Kidney epithelial cell (primary cell): Measurements from ENCODE around the gene TRAF1. TPM values are rescaled to one million over a fixed set of nuclear protein-coding genes. Genes with fewer than 3 reads are reported as not detected.

Source experiments
- DNase-seq: peaks from one replicate; pipeline ENCODE4 v3.0.0-alpha.2; 2010; ENCODE audit warnings: low read depth
- H3K27me3 ChIP-seq: 2 replicates; pipeline ENCODE4 v1.6.0; 2011; ENCODE audit warnings: low read length; ENCODE audit not compliant: control insufficient read depth, insufficient read depth
- H3K36me3 ChIP-seq: 2 replicates; pipeline ENCODE4 v1.5.1; 2011; ENCODE audit warnings: low read length; ENCODE audit not compliant: control insufficient read depth, insufficient read depth
- H3K4me3 ChIP-seq: 2 replicates; pipeline ENCODE4 v1.5.1; 2011; ENCODE audit warnings: low read depth, mild to moderate bottlenecking, control low read depth, low read length
- total RNA-seq: library from RNA; depleted of rRNA; stranded (reverse); fragments of >200 nt; gene quantifications from 2 replicates; pipeline ENCODE4 v1.2.3, GENCODE V29; 2015
- TF ChIP-seq, protein P1 (sequence below): IDR thresholded peaks from 2 replicates; pipeline ENCODE4 v1.5.1; 2011; ENCODE audit warnings: mild to moderate bottlenecking, moderate library complexity, low read length, control low read depth, inconsistent platforms; ENCODE audit not compliant: insufficient read depth, poor library complexity, severe bottlenecking

The TRAF1 gene
- total RNA-seq, 1 donor from 2014 or later = 7.5 TPM

DNA sequence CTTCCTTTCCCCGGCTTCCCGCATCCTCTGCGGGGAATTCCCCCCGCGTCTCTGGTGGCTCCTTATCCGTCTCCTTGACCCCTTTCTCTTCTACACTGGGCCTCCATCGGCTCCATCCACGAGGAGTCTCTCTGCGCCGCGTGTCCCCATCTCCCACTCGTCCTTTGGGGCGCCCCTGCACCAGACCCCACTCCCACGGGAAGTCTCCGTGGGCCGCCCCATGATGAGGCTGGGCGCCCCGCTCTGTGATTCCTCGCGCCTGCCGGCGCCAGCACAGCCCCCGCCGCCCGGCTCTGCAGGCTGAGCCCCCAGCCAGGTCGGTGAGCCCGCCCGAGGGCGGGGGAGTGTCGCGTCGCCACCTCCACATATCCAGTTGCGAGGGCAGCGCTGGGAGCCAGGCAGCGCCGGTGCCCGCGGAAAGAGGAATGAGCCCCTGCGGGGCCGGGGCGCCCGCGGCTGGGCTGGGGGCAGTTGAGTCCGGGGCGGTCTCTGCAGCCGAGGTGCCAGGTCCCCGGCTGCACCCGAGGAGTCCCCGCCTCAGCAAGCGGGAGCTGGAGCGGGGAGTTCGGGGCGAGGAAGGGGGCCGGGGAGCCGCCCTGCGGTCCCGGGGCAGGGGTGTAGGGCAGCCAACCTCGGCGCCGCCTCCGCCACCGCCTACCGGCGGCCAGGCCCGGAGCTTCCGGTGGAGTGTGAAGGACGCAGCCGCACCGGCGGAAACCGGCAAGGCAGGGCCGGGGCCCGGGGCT, 2.1 kb upstream of the TRAF1 start:
- Histone ChIP-seq H3K36me3 (no peaks in the 10 kb centered on the region), H3K27me3 (no peaks in the 10 kb centered on the region), H3K4me3 (peak overlapping the region; percentile 45)
- DNase-seq = no peak
- TF ChIP-seq, protein P1, sequence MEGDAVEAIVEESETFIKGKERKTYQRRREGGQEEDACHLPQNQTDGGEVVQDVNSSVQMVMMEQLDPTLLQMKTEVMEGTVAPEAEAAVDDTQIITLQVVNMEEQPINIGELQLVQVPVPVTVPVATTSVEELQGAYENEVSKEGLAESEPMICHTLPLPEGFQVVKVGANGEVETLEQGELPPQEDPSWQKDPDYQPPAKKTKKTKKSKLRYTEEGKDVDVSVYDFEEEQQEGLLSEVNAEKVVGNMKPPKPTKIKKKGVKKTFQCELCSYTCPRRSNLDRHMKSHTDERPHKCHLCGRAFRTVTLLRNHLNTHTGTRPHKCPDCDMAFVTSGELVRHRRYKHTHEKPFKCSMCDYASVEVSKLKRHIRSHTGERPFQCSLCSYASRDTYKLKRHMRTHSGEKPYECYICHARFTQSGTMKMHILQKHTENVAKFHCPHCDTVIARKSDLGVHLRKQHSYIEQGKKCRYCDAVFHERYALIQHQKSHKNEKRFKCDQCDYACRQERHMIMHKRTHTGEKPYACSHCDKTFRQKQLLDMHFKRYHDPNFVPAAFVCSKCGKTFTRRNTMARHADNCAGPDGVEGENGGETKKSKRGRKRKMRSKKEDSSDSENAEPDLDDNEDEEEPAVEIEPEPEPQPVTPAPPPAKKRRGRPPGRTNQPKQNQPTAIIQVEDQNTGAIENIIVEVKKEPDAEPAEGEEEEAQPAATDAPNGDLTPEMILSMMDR = no peak

DNA sequence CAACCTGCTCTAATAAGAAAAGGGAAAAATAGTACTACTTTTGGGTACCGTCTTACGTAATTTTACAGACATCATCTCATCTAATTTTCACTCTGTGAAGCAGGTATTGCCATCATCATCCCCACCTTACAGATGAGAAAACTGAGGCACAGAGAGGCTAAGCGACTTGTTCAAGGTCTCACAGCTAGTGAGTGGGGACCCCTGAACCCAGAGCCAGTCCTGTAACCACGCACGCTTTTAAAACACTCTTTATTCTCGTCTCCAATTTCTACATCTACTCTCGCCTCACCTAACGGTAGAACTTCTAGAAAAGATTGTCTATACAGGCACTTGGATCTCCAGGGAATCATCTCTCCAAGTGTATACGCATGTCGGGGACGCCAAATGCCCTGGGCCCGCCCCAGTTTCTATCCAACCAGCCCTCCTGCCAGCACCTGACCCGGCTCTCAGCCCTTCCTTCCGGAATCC, 1.5 kb upstream of the TRAF1 start:
- TF ChIP-seq, protein P1 = no peak
- Histone ChIP-seq H3K27me3 (no peaks in the 10 kb centered on the region), H3K4me3 (peak overlapping the region; percentile 45), H3K36me3 (no peaks in the 10 kb centered on the region)
- no peak for DNase-seq

DNA sequence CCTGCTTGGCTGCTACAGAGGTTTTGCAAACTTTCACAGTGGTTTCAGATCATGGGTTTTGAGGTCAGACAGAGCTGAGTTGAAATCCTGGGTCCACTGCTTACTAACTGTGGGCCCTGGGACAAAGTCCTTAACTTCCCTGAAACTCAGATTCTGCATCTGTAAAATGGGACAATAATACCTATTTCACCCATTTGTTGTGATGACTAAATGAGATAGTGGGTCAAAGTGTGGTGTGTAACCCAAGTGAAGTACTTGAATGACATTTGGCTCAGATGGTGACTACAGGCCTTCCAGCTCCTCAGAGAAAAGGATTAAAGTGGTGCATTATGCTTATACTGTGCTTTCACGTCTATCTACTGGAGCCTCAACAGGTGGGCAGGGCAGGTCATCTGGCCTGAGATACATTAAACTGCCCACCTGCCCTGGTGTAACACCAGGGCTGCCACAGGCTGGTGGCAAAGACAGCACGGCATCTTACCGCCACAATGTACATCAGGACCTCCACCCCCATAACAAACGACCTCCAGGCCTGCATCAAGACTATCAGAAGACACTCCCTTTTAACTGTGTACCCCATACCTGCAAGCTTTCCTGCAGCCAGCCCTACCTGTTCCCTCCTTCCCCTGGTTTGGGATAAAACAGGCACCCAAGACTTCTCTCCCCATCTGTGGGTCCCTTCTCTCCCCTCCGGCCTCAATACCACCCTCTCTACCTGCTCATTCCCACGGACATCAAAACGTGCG, 846 bp upstream of the TRAF1 start:
- no peaks in the 10 kb centered on the region for H3K27me3 ChIP-seq
- TF ChIP-seq, protein P1 = no peak
- no peak overlapping the region for H3K4me3 ChIP-seq
- H3K36me3 ChIP-seq = no peaks in the 10 kb centered on the region
- no peak for DNase-seq

DNA sequence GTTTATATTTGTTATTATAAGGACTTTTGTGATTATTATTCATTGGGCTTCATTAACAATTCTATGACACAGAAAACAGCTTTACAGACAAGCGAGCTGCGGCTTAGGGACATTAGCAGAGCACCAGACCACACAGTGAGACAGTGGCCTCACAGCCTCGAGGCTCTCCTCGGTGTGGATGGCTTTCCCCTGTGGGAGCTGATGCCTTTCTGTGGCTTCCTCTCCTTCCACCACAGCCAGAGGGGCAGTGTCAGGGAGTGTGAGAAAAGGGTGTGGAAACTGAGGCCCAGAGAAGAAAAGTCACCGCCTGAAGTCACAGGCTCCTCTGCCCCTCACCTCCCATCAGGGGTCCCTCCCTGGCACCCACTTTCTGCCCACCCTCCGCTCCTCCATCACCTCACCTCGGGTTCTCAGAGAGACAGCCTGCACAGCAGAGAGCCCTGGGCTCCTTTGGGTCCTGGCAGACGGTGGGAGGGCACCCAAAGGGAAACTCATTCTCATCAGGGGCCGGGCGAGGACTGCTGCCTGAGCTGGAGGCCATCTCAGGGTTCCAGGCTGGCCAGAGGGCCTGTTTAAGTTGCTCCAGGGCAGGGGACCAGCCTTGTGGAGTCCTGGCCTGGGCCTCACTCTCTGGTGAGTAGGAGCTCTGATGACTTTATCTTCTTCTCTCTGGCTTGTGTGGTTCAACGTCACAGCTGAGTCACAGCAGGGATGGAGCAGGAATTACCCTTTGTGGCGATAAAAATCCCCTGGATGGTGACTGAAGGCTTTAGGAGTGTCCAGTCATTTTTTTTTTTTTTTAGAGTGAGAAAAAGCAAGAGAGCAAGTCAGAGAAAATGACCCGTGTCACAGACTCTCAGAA, 830 bp downstream of the TRAF1 start:
- TF ChIP-seq, protein P1 = no peak
- DNase-seq = peak; percentile 83
- no peaks in the 10 kb centered on the region for H3K27me3 ChIP-seq
- H3K36me3 ChIP-seq = no peaks in the 10 kb centered on the region
- H3K4me3 ChIP-seq = no peak overlapping the region

DNA sequence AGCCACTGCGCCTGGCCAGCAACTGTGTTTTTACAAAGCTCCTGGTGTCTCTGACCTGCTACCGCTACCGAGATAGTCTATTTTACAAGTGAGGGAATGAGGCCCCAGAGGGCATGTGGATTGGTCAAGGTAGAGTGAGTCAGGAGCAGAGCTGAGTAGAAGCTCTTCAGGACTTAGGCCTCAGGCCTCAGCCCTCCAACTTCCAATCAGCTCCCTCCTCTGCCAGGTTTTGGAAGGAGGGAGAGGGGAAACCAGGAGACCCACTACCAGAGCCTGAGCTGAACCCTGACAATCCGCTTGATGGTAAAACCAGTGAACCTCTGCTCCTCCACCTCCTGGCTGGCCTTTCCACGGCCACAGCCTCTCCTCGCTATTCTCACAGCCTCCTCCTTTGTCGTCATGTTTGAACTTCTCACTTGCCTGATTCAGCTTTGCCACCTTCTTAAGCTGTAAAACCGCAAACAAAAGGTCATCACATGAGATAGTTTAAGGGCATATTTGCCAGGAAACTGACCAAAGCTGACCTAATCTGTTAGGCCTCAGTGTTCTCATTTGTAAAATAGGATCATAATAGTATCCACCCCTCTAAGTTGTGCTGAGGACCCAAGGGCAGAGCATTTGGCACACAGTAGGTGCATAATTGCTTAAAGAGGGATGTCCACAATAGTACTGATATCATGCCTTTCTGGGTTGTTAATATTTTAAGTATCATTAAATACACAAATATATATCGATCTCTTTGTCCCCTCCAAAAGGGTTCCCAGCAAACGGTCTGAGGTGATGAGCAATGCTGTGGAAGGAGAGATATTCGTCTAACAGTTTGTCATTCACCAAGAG, 1.7 kb downstream of the TRAF1 start:
- TF ChIP-seq, protein P1 = no peak
- Histone ChIP-seq H3K4me3 (no peak overlapping the region), H3K27me3 (no peaks in the 10 kb centered on the region), H3K36me3 (no peaks in the 10 kb centered on the region)
- no peak for DNase-seq
